SK-N-SH (cell line): ENCODE results near the gene SMIM44.

Experiments
- CTCF ChIP-seq: fragments of 200-600 bp; sonication (generic); IDR thresholded peaks from 2 replicates; pipeline ENCODE4 v1.6.1; 2017; ENCODE audit warnings: antibody characterized with exemption, mild to moderate bottlenecking, moderate library complexity
- FOXM1 ChIP-seq: IDR thresholded peaks from 2 replicates; pipeline ENCODE4 v1.4.0; 2012; ENCODE audit warnings: low read depth, mild to moderate bottlenecking
- JUND ChIP-seq: IDR thresholded peaks from 2 replicates; pipeline ENCODE4 v1.4.0; 2012
- MAX ChIP-seq: IDR thresholded peaks from 2 replicates; pipeline ENCODE4 v1.4.0; 2012; ENCODE audit warnings: low read depth
- POLR2AphosphoS5 ChIP-seq: IDR thresholded peaks from 2 replicates; pipeline ENCODE4 v1.6.1; 2012; ENCODE audit warnings: low read depth, low read length
- SMC3 ChIP-seq: IDR thresholded peaks from 2 replicates; pipeline ENCODE4 v1.6.1; 2012; ENCODE audit warnings: low read depth, low read length, improper control_type of control experiment
- TAF1 ChIP-seq: IDR thresholded peaks from 2 replicates; pipeline ENCODE4 v1.6.1; 2012; ENCODE audit warnings: low read depth, mild to moderate bottlenecking, low read length, moderate library complexity, borderline replicate concordance
- TF ChIP-seq, protein P1 (sequence below): fragments of 150-350 bp; IDR thresholded peaks from 2 replicates; pipeline ENCODE4 v1.6.1; 2016; ENCODE audit warnings: mild to moderate bottlenecking, low read depth, low read length

GRCh38 chr19:3524078-3524842, 41.0 kb upstream of the SMIM44 start:
- TF ChIP-seq POLR2AphosphoS5 (no peak), SMC3 (no peak), CTCF (no peak), MAX (no peak), JUND (no peak), FOXM1 (no peak), TAF1 (no peak)
- TF ChIP-seq, protein P1, sequence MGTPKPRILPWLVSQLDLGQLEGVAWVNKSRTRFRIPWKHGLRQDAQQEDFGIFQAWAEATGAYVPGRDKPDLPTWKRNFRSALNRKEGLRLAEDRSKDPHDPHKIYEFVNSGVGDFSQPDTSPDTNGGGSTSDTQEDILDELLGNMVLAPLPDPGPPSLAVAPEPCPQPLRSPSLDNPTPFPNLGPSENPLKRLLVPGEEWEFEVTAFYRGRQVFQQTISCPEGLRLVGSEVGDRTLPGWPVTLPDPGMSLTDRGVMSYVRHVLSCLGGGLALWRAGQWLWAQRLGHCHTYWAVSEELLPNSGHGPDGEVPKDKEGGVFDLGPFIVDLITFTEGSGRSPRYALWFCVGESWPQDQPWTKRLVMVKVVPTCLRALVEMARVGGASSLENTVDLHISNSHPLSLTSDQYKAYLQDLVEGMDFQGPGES = no peak
